HG02642 (cell line): ENCODE data around the gene ENTPD3.

Source experiments
- ATAC-seq: cut with Tn5 transposase; IDR thresholded peaks from one replicate; pipeline ENCODE4 v1.9.1; 2021; ENCODE audit warnings: mild to moderate bottlenecking; ENCODE audit not compliant: unreplicated experiment, poor library complexity

Gene ENTPD3, protein sequence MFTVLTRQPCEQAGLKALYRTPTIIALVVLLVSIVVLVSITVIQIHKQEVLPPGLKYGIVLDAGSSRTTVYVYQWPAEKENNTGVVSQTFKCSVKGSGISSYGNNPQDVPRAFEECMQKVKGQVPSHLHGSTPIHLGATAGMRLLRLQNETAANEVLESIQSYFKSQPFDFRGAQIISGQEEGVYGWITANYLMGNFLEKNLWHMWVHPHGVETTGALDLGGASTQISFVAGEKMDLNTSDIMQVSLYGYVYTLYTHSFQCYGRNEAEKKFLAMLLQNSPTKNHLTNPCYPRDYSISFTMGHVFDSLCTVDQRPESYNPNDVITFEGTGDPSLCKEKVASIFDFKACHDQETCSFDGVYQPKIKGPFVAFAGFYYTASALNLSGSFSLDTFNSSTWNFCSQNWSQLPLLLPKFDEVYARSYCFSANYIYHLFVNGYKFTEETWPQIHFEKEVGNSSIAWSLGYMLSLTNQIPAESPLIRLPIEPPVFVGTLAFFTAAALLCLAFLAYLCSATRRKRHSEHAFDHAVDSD

GRCh38 chr3:40387001-40387894 lies at the start of gene ENTPD3:
ENTPD3 (plus strand) TSS chr3:40387184; CDS start chr3:40388058, 874 bp downstream.
- ATAC-seq, result no peak

DNA sequence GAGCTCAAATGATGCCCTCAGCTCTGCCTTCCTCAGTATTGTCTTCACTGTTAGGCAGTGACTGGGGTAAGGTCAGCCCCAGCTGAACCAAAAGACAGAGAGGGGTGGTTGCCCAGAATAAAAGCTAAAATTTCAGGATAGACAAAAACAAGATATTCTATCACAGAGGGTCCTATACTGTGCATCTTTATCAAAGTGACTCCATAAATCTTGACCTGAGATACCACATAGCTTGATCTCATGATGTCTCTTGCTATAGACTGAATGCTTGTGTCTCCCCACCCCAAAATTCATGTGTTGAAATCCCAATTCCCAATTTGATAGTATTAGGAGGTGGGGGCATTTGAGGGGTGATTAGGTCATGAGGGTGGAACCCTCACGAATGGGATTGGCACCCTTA lies 47.1 kb upstream of the ENTPD3 start:
- no peak for ATAC-seq

GRCh38 chr3:40340541-40341170 lies 46.3 kb upstream of the ENTPD3 start:
- ATAC-seq, result no peak

DNA sequence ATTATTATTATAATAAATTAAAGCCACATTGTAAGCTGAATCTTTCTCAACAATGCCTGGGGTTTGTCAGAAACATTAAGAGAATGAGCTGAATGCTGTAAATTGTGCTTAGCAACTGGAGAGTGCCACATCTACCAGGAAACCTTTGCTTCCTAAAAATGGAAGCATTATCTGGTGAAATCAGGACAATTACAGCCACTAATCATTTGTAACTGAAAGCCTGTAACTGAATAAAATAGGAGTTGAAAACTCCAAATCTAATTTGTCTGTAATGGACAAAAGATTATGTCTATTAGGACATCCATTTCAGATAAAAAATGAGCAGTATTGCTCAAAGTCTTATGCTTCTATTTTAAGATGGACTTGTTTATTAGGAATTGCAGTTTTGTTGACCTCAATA lies 45.3 kb upstream of the ENTPD3 start:
- ATAC-seq, result no peak

DNA sequence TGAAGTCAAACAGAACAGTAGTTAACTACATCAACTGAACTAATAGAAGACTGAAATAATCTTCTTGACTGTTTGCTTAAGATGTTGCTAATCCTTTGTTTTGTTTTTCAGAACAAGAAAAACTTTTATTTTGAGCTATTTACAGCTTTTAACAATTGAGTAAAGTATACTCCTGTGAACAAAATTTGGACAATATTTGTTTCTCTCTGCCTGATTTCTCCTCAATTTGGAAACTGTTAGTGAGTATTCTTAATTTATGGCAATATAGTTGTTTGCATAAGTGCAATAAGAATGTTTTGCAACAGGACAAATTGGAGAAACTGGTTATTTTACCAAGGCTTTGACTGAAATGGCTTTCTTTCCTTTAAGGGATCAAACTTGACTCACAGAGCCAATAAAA lies 36.5 kb upstream of the ENTPD3 start:
- ATAC-seq, result no peak

- no peak for ATAC-seq
Observed at GRCh38 chr3:40355410-40355809, 31.6 kb upstream of the ENTPD3 start.

GRCh38 chr3:40358454-40358853 lies 28.5 kb upstream of the ENTPD3 start:
- no peak for ATAC-seq

DNA sequence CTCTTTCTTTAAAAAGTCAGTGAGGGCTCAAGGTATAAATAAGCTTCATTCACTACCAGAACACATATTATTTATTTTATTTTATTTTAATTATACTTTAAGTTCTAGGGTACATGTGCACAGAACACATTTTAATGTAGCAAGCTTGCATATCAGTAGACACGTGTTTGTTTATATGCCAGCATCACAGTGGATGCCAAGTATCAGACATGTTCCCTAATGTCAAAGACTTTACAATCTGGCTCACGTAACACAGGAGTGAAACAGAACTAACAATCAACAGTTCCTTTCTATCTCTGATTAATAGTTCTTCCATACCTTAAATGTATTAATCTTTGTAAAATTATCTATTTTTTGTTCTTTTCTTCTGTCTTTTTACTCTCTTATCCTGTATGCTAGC lies 23.3 kb upstream of the ENTPD3 start:
- ATAC-seq, result no peak

DNA sequence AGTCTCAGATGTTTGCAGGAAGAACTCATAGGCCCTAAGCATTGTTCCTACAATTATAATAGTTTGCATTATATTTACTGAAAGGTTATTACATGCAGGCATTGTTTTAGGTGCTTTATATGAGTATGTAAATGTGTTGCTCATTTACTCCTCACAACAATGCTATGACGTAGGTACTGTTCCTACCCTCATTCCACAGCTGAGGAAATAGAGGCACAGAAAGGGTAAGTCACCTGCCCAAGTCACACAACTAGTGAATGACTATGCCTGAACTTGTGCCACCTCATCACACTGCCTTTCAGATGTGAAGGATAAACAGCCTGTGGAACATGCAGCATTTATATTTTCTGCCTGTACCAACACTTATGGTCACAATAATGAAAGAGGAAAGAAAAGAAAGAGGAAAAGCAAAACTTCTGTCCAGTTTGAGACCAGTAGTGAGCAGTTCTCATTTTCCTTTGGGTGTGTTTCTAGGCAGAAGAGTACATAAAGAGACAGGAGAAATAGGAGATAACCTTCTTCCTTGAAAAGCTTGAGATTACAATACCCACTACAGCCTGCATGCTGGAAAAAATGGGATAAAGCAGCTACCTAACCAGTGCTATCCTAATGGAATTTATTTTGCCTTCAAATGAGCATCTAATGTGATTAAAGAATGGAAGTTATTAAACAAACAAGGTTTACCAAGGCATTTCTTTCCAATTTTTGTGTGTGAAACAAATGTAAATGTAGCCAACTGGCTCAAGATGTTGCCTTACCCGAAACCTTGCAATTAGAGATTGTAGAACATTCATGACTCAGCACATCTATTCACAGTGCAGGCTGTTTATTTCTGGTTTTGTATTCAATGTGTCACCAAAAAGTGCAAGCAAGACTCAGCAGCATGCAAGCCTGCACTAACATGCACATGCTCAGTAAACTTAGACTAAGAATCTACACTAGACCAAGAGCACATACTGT lies 20.5 kb upstream of the ENTPD3 start:
- no peak for ATAC-seq

DNA sequence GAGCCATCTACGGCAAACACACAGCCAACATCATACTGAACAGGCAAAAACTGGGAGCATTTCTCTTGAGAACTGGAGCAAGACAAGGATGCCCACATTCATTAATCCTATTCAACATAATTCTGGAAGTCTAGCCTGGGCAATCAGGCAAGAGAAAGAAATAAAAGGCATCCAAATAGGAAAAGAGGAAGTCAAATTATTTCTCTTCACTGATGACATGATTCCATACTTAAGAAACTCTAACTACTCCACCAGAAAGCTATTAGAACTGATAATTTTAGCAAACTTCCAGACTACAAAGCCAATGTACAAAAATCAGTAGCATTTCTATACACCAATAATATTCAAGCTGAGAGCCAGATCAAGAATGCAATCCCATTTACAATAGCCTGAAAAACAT lies 17.3 kb upstream of the ENTPD3 start:
- ATAC-seq, result no peak

DNA sequence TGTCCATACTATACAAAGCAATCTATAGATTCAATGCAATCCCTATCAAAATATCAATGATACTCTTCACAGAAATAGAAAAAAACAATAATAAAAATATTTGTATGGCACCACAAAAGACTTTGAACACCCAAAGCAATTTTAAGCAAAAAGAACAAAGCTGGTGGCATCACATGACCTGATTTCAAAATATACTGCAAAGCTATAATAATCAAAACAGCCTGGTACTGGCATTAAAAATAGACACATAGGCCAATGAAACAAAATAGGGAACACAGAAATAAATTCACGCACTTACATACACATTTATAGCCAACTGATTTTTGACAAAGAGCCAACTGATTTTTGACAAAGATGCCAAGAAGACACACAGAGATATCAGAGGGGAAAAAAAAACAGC lies 9.2 kb upstream of the ENTPD3 start:
- ATAC-seq, result no peak

GRCh38 chr3:40379674-40380306 lies 7.2 kb upstream of the ENTPD3 start:
- no peak for ATAC-seq

DNA sequence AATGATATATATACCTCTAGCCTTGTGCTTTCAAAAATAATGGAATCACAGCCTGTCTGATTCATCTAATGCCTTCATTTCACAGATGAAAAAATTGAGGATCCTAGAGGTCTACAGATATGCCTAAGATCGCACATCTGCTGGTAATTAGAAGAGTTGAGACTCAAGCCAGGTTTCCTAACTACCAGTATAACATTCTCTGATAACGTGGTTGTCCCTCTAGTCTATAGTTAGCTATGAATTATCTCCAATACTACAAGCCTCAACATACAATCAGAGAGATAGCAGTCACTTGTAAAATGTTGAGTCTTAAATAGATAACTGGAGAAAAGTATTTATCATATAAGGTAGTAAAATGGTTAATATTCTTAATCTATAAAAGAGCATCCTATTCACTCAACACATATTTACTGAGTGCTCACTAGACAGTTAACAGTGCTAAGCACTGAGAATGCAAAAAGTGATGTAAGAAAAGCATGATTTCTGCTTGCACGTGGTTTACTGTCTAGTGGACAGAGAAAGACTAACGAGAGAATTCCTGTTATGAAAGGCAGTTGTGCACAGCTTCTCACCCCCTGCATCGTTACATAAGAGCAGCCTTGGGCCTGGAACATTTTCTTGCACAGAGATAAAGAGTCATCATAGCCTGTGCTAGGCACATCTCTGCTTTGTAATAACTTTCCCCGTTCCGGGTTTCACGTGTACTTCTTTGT lies 4.9 kb upstream of the ENTPD3 start:
- ATAC-seq, result no peak

DNA sequence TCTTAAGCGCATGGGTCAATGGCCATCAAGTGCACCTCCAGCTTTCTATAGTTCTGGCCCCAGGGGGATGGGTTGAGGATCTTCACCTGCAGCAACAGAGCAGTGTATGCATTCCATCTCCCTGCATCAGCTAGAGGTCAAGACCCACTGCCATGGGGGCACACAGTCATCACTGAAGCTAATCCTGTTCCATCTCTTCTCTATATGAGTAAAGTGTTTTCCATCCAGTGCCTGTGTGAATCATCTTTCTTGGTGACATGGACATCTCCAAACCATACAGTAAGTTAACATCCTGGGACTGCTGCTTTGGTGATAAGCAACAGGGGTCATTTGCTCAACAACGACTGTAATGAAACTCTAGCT lies 4.4 kb upstream of the ENTPD3 start:
- ATAC-seq, result no peak

GRCh38 chr3:40386213-40386612 lies 771 bp upstream of the ENTPD3 start:
- ATAC-seq, result no peak

- ATAC-seq, result no peak
Observed at GRCh38 chr3:40387895-40388254, 891 bp downstream of the ENTPD3 start.

- no peak for ATAC-seq
Observed at GRCh38 chr3:40396406-40396805, 9.4 kb downstream of the ENTPD3 start.

DNA sequence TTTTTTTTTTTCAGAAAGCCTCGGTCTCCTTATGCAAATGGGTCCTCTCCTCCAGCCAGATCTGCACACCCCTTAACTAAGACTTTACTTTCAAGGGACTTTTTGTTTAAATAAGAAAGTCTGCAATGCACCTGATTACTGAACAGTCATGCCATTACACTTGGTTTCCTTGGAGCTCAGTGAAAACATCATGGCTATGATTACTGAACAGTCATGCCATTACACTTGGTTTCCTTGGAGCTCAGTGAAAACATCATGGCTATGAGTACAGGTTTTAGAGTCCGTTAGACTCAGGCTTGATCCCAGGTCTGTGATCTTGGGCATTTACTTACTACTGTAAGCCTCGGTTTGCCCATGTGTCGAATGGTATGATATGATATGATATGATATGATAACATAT lies 10.1 kb downstream of the ENTPD3 start:
- no peak for ATAC-seq

DNA sequence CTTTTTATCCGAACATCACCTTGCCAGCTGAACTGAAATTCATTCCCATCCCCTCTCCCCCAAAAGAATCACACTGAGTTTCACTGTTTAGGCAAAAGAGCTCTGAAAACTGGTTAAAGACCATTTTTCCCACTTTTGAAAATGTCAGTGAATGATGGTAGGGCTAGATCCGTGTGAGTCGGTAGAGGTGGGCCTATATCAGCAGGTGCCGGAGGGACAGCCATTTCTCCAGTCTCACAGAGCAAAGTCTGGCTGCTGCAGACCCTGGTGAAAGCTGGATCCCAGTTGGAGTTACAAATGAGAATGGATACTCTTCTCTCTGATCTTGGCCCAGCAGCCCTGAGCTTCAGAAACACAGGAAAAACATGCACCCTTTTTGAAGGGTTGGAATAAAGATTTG lies 10.9 kb downstream of the ENTPD3 start:
- no peak for ATAC-seq
